IPS DF 4.7 (cell line): ENCODE results near the gene FRMD6.

Source experiments
- DNase-seq: peaks from one replicate; pipeline ENCODE4 v3.0.0-alpha.2; 2013; ENCODE audit warnings: low spot score; ENCODE audit errors: extremely low read depth

Gene FRMD6

GRCh38 chr14:51651388-51652167, at the start of gene FRMD6:
TSS of gene FRMD6 (plus strand) at chr14:51651910. CDS start at chr14:51689837, 37,927 bp downstream.
- DNase-seq = no peak

GRCh38 chr14:51602310-51602709, 49.4 kb upstream of the FRMD6 start:
- DNase-seq = no peak

- no peak for DNase-seq
Measured at GRCh38 chr14:51603495-51603894, 48.2 kb upstream of the FRMD6 start.

- DNase-seq = no peak
Measured at GRCh38 chr14:51604073-51604472, 47.6 kb upstream of the FRMD6 start.

GRCh38 chr14:51605575-51605974, 46.1 kb upstream of the FRMD6 start:
- DNase-seq = no peak

GRCh38 chr14:51607711-51608110, 44.0 kb upstream of the FRMD6 start:
- DNase-seq = no peak

GRCh38 chr14:51609251-51609954, 42.3 kb upstream of the FRMD6 start:
- DNase-seq = no peak

GRCh38 chr14:51609955-51610283, 41.8 kb upstream of the FRMD6 start:
- no peak for DNase-seq

- no peak for DNase-seq
Measured at GRCh38 chr14:51610771-51611170, 40.9 kb upstream of the FRMD6 start.

- DNase-seq = no peak
Measured at GRCh38 chr14:51612449-51612848, 39.3 kb upstream of the FRMD6 start.

GRCh38 chr14:51613416-51613815, 38.3 kb upstream of the FRMD6 start:
- DNase-seq = no peak

- DNase-seq = no peak
Measured at GRCh38 chr14:51614707-51615106, 37.0 kb upstream of the FRMD6 start.

GRCh38 chr14:51616256-51616655, 35.5 kb upstream of the FRMD6 start:
- no peak for DNase-seq

GRCh38 chr14:51616724-51617409, 34.8 kb upstream of the FRMD6 start:
- DNase-seq = no peak

- no peak for DNase-seq
Measured at GRCh38 chr14:51619561-51619960, 32.1 kb upstream of the FRMD6 start.

GRCh38 chr14:51620056-51620455, 31.7 kb upstream of the FRMD6 start:
- no peak for DNase-seq

GRCh38 chr14:51621654-51622053, 30.1 kb upstream of the FRMD6 start:
- DNase-seq = no peak

GRCh38 chr14:51622376-51622775, 29.3 kb upstream of the FRMD6 start:
- DNase-seq = no peak

- no peak for DNase-seq
Measured at GRCh38 chr14:51624955-51625569, 26.6 kb upstream of the FRMD6 start.

- DNase-seq = no peak
Measured at GRCh38 chr14:51626185-51626584, 25.5 kb upstream of the FRMD6 start.

GRCh38 chr14:51626788-51627187, 24.9 kb upstream of the FRMD6 start:
- no peak for DNase-seq

GRCh38 chr14:51627313-51627712, 24.4 kb upstream of the FRMD6 start:
- DNase-seq = no peak
